SK-N-MC (cell line): ENCODE results near the gene CXorf65.

Experiments
- DNase-seq: peaks from one replicate; pipeline ENCODE4 v3.0.0-alpha.2; 2011; ENCODE audit warnings: low read depth, low spot score
- H3K27ac ChIP-seq: fragments of 200-600 bp; sonication (generic); 2 replicates; pipeline ENCODE4 v1.5.1; 2016; ENCODE audit warnings: mixed run types
- H3K36me3 ChIP-seq: fragments of 200-600 bp; sonication (generic); 2 replicates; pipeline ENCODE4 v1.6.1; 2017; ENCODE audit warnings: antibody characterized with exemption, low read length, mixed read lengths; ENCODE audit not compliant: insufficient read depth
- H3K4me3 ChIP-seq: fragments of 200-600 bp; sonication (generic); 2 replicates; pipeline ENCODE4 v1.5.1; 2016
- H3K9ac ChIP-seq: fragments of 200-600 bp; sonication (generic); 2 replicates; pipeline ENCODE4 v1.8.0; 2017; ENCODE audit warnings: mixed run types, mixed read lengths; ENCODE audit not compliant: insufficient read length
- H3K9me3 ChIP-seq: fragments of 200-600 bp; sonication (generic); 2 replicates; pipeline ENCODE4 v1.6.1; 2017; ENCODE audit warnings: low read depth, mild to moderate bottlenecking, antibody characterized with exemption, low read length, moderate library complexity, mixed read lengths
- EZH2 ChIP-seq: fragments of 200-600 bp; sonication (generic); IDR thresholded peaks from one replicate; pipeline ENCODE4 v1.6.1; 2017; ENCODE audit warnings: antibody characterized with exemption
- FOXP2 ChIP-seq: optimal IDR thresholded peaks from 2 replicates; pipeline ENCODE3; 2011; ENCODE audit warnings: mild to moderate bottlenecking, moderate library complexity; ENCODE audit not compliant: insufficient read depth; ENCODE audit errors: extremely low read length, control extremely low read depth
- POLR2AphosphoS5 ChIP-seq: IDR thresholded peaks from 2 replicates; pipeline ENCODE4 v1.6.1; 2012; ENCODE audit warnings: mild to moderate bottlenecking, low read depth, low read length, borderline replicate concordance

Gene CXorf65

GRCh38 chrX:71100581-71101505 is 5.7 kb downstream of the CXorf65 start:
- no peak for TF ChIP-seq EZH2
- no peak for TF ChIP-seq FOXP2
- no peak overlapping the region for H3K4me3 ChIP-seq
- no peaks in the 10 kb centered on the region for H3K9me3 ChIP-seq
- H3K36me3 ChIP-seq, result no peaks in the 10 kb centered on the region
- H3K27ac ChIP-seq, result no peak overlapping the region
- no peak for DNase-seq
- no peak overlapping the region for H3K9ac ChIP-seq

- TF ChIP-seq EZH2 (no peak), FOXP2 (no peak), POLR2AphosphoS5 (no peak)
- H3K27ac ChIP-seq, result no peak overlapping the region
- H3K4me3 ChIP-seq, result no peak overlapping the region
- DNase-seq, result no peak
- H3K36me3 ChIP-seq, result no peaks in the 10 kb centered on the region
- no peak overlapping the region for H3K9ac ChIP-seq
- no peaks in the 10 kb centered on the region for H3K9me3 ChIP-seq
These were observed 6.8 kb downstream of the CXorf65 start for GRCh38 chrX:71099736-71100135.

GRCh38 chrX:71098951-71099506 is 7.5 kb downstream of the CXorf65 start:
- Histone ChIP-seq H3K9ac (no peak overlapping the region), H3K9me3 (no peaks in the 10 kb centered on the region), H3K36me3 (no peaks in the 10 kb centered on the region), H3K4me3 (no peak overlapping the region), H3K27ac (no peak overlapping the region)
- DNase-seq, result no peak
- TF ChIP-seq FOXP2 (no peak), EZH2 (no peak), POLR2AphosphoS5 (no peak)

- Histone ChIP-seq H3K27ac (no peak overlapping the region), H3K36me3 (no peaks in the 10 kb centered on the region), H3K9ac (no peak overlapping the region), H3K4me3 (no peak overlapping the region), H3K9me3 (no peaks in the 10 kb centered on the region)
- DNase-seq, result no peak
- TF ChIP-seq FOXP2 (no peak), EZH2 (no peak), POLR2AphosphoS5 (no peak)
These were observed 8.2 kb downstream of the CXorf65 start for GRCh38 chrX:71098302-71098701.

- no peak for TF ChIP-seq EZH2
- no peak for TF ChIP-seq POLR2AphosphoS5
- no peak for TF ChIP-seq FOXP2
- Histone ChIP-seq H3K9ac (peak overlapping the region; percentile 53), H3K27ac (no peak overlapping the region), H3K9me3 (no peaks in the 10 kb centered on the region), H3K4me3 (peak overlapping the region; percentile 77), H3K36me3 (no peaks in the 10 kb centered on the region)
- no peak for DNase-seq
These were observed 9.8 kb downstream of the CXorf65 start for GRCh38 chrX:71096760-71097032.

GRCh38 chrX:71095981-71096759 is 10.4 kb downstream of the CXorf65 start:
- H3K9me3 ChIP-seq, result no peaks in the 10 kb centered on the region
- H3K4me3 ChIP-seq, result peak overlapping the region; percentile 77
- H3K9ac ChIP-seq, result peak overlapping the region; percentile 53
- H3K27ac ChIP-seq, result no peak overlapping the region
- H3K36me3 ChIP-seq, result no peaks in the 10 kb centered on the region
- DNase-seq, result no peak
- TF ChIP-seq POLR2AphosphoS5, result no peak
- TF ChIP-seq EZH2, result no peak
- TF ChIP-seq FOXP2, result no peak

- Histone ChIP-seq H3K27ac (no peak within 1 kb of the TSS), H3K36me3 (no peaks in the 10 kb centered on the region), H3K9me3 (no peaks in the 10 kb centered on the region), H3K9ac (peak within 1 kb of the TSS; percentile 74), H3K4me3 (peak within 1 kb of the TSS; percentile 77)
- TF ChIP-seq FOXP2 (no peak), EZH2 (no peak), POLR2AphosphoS5 (peak; percentile 68)
- no peak for DNase-seq
These were observed 11.0 kb downstream of the CXorf65 start, which contains the start of gene FOXO4 for GRCh38 chrX:71095555-71095980. FOXO4 (plus strand) TSS chrX:71095851; CDS start chrX:71096529, 678 bp downstream.

- H3K36me3 ChIP-seq, result no peaks in the 10 kb centered on the region
- peak overlapping the region; percentile 77 for H3K4me3 ChIP-seq
- no peak for DNase-seq
- TF ChIP-seq POLR2AphosphoS5 (no peak), FOXP2 (no peak), EZH2 (no peak)
- H3K9ac ChIP-seq, result peak overlapping the region; percentile 74
- H3K27ac ChIP-seq, result no peak overlapping the region
- H3K9me3 ChIP-seq, result no peaks in the 10 kb centered on the region
These were observed 11.5 kb downstream of the CXorf65 start for GRCh38 chrX:71095033-71095432.
